Urinary bladder (tissue), 4 donors: ENCODE data around the gene SPATA3. TPM values are rescaled to one million over a fixed set of nuclear protein-coding genes. Genes with fewer than 3 reads are reported as not detected.
"Not testable (repeated sequence)": the region's sequence is repeated elsewhere in the genome, so short reads cannot be mapped to it uniquely, and the experiment has no call there.

Source experiments
- DNase-seq: peaks from one replicate; pipeline ENCODE4 v3.0.0-alpha.2; 2015; ENCODE audit errors: extremely low spot score
- H3K27ac ChIP-seq: one replicate; pipeline ENCODE4 v1.5.1; 2013; ENCODE audit warnings: low read depth, mild to moderate bottlenecking, moderate library complexity
- H3K36me3 ChIP-seq: one replicate; pipeline ENCODE4 v1.6.1; 2013; ENCODE audit warnings: mild to moderate bottlenecking, moderate library complexity; ENCODE audit not compliant: insufficient read depth
- H3K4me1 ChIP-seq: one replicate; pipeline ENCODE4 v1.6.1; 2013; ENCODE audit warnings: mild to moderate bottlenecking, moderate library complexity; ENCODE audit not compliant: insufficient read depth
- H3K4me3 ChIP-seq: one replicate; pipeline ENCODE4 v1.5.1; 2013; ENCODE audit warnings: low read depth, low read length
- WGBS: extraction: QIAGEN DNeasy Blood & Tissue Kit; methylation state at CpG from one replicate; pipeline ENCODE4 v1.1.7; 2013; 5-methylcytosine and 5-hydroxymethylcytosine counted together
- polyA plus RNA-seq: library from polyadenylated mRNA; stranded (reverse); fragments of 200-250 nt; gene quantifications from one replicate; pipeline ENCODE4 v1.2.3, GENCODE V29; 2013
- total RNA-seq: library from RNA; depleted of rRNA; stranded (reverse); fragments of >200 nt; gene quantifications from one replicate; pipeline ENCODE4 v1.2.3, GENCODE V29; 2014
- donor health status: healthy with polysubstance abuse.
- donor health status: healthy.

SPATA3 gene
- total and polyA plus RNA-seq, 2 donors, result not detected

- Histone ChIP-seq H3K36me3 (no peaks in the 10 kb centered on the region), H3K27ac (no peak overlapping the region), H3K4me3 (no peak overlapping the region), H3K4me1 (no peaks in the 10 kb centered on the region)
- no peak for DNase-seq
Observed at GRCh38 chr2:230957756-230958391, 38.0 kb upstream of the SPATA3 start.

GRCh38 chr2:230958820-230959756, 36.8 kb upstream of the SPATA3 start:
- Histone ChIP-seq H3K4me1 (no peaks in the 10 kb centered on the region), H3K4me3 (no peak overlapping the region), H3K36me3 (no peaks in the 10 kb centered on the region), H3K27ac (no peak overlapping the region)
- 78% methylated on average over 8 of the region's 8 CpGs for WGBS
- no peak for DNase-seq

- no peak overlapping the region for H3K27ac ChIP-seq
- H3K4me3 ChIP-seq, result no peak overlapping the region
- WGBS, result 50% methylated on average over 1 of the region's 1 CpG
- no peaks in the 10 kb centered on the region for H3K4me1 ChIP-seq
- DNase-seq, result no peak
- H3K36me3 ChIP-seq, result no peaks in the 10 kb centered on the region
Observed at GRCh38 chr2:230960026-230960425, 35.9 kb upstream of the SPATA3 start.

- 67% methylated on average over 3 of the region's 3 CpGs for WGBS
- no peaks in the 10 kb centered on the region for H3K36me3 ChIP-seq
- no peak for DNase-seq
- H3K27ac ChIP-seq, result no peak overlapping the region
- no peak overlapping the region for H3K4me3 ChIP-seq
- H3K4me1 ChIP-seq, result no peaks in the 10 kb centered on the region
Observed at GRCh38 chr2:230961091-230961491, 34.8 kb upstream of the SPATA3 start.

- no peak overlapping the region for H3K27ac ChIP-seq
- no peaks in the 10 kb centered on the region for H3K4me1 ChIP-seq
- no peak overlapping the region for H3K4me3 ChIP-seq
- DNase-seq, result no peak
- WGBS, result 93% methylated on average over 36 of the region's 36 CpGs
- no peaks in the 10 kb centered on the region for H3K36me3 ChIP-seq
Observed at GRCh38 chr2:230964136-230964730, 31.7 kb upstream of the SPATA3 start.

GRCh38 chr2:230967113-230967512, 28.8 kb upstream of the SPATA3 start:
- Histone ChIP-seq H3K36me3 (no peaks in the 10 kb centered on the region), H3K4me1 (no peaks in the 10 kb centered on the region), H3K4me3 (no peak overlapping the region), H3K27ac (no peak overlapping the region)
- no peak for DNase-seq
- 72% methylated on average over 3 of the region's 3 CpGs for WGBS

GRCh38 chr2:230968314-230968713, 27.6 kb upstream of the SPATA3 start:
- not testable (repeated sequence) for H3K36me3 ChIP-seq, H3K27ac ChIP-seq, DNase-seq, H3K4me3 ChIP-seq, H3K4me1 ChIP-seq
- WGBS, result 92% methylated on average over 6 of the region's 6 CpGs

GRCh38 chr2:230968921-230969658, 26.8 kb upstream of the SPATA3 start:
- 82% methylated on average over 16 of the region's 16 CpGs for WGBS
- Histone ChIP-seq H3K4me3 (no peak overlapping the region), H3K27ac (no peak overlapping the region), H3K36me3 (no peaks in the 10 kb centered on the region), H3K4me1 (no peaks in the 10 kb centered on the region)
- no peak for DNase-seq

GRCh38 chr2:230969659-230970015, 26.3 kb upstream of the SPATA3 start:
- no peak for DNase-seq
- no peak overlapping the region for H3K27ac ChIP-seq
- H3K36me3 ChIP-seq, result no peaks in the 10 kb centered on the region
- no peaks in the 10 kb centered on the region for H3K4me1 ChIP-seq
- WGBS, result 67% methylated on average over 2 of the region's 2 CpGs
- H3K4me3 ChIP-seq, result no peak overlapping the region

GRCh38 chr2:230972046-230972445, 23.9 kb upstream of the SPATA3 start:
- Histone ChIP-seq H3K36me3 (no peaks in the 10 kb centered on the region), H3K4me3 (no peak overlapping the region), H3K27ac (no peak overlapping the region), H3K4me1 (no peaks in the 10 kb centered on the region)
- 77% methylated on average over 5 of the region's 5 CpGs for WGBS
- DNase-seq, result no peak

GRCh38 chr2:230974096-230974913, 21.6 kb upstream of the SPATA3 start:
- no peak for DNase-seq
- Histone ChIP-seq H3K4me1 (no peaks in the 10 kb centered on the region), H3K27ac (no peak overlapping the region), H3K36me3 (no peaks in the 10 kb centered on the region), H3K4me3 (no peak overlapping the region)
- 81% methylated on average over 17 of the region's 17 CpGs for WGBS

GRCh38 chr2:230975927-230976326, 20.0 kb upstream of the SPATA3 start:
- DNase-seq, result no peak
- no peak overlapping the region for H3K27ac ChIP-seq
- no peaks in the 10 kb centered on the region for H3K36me3 ChIP-seq
- no peak overlapping the region for H3K4me3 ChIP-seq
- no peaks in the 10 kb centered on the region for H3K4me1 ChIP-seq
- 80% methylated on average over 11 of the region's 11 CpGs for WGBS

GRCh38 chr2:230976671-230977171, 19.2 kb upstream of the SPATA3 start:
- no peaks in the 10 kb centered on the region for H3K4me1 ChIP-seq
- H3K27ac ChIP-seq, result no peak overlapping the region
- WGBS, result 80% methylated on average over 6 of the region's 6 CpGs
- no peaks in the 10 kb centered on the region for H3K36me3 ChIP-seq
- no peak overlapping the region for H3K4me3 ChIP-seq
- DNase-seq, result no peak
